GM23338 (cell line): Measurements from ENCODE around the gene UBE2K.

Source experiments
- CTCF ChIP-seq, 2 experiments: fragments of 200-600 bp in 1 of 2; sonication (generic) in 1 of 2; conservative IDR thresholded peaks; 2 replicates each; pipeline versions ENCODE4 v1.5.1 to v1.6.1; 2016 to 2017; ENCODE audit warnings: antibody characterized with exemption in 2 of 2, low read depth in 2 of 2, mild to moderate bottlenecking in 2 of 2, moderate library complexity in 1 of 2
- EZH2 ChIP-seq: fragments of 200-600 bp; sonication (generic); IDR thresholded peaks from one replicate; pipeline ENCODE4 v1.8.0; 2017; ENCODE audit warnings: antibody characterized with exemption, mild to moderate bottlenecking, low read depth; ENCODE audit not compliant: unreplicated experiment

GRCh38 chr4:39812500-39812899 lies 114.6 kb downstream of the UBE2K start:
- TF ChIP-seq CTCF (conservative IDR thresholded peaks at IDR 0.05; ENCODE audit: low read depth in 2 of 2) (no peak), EZH2 (no peak)
